DOHH2 (cell line): ENCODE measurements around the gene MEOX2.

Source experiments
- H3F3A ChIP-seq: fragments of 200-600 bp; sonication (generic), shearing (Covaris generic); 2 replicates; pipeline ENCODE4 v1.6.0; 2016; ENCODE audit warnings: antibody characterized with exemption, mild to moderate bottlenecking; ENCODE audit not compliant: control insufficient read depth, insufficient read depth
- H3K27ac ChIP-seq: fragments of 200-600 bp; sonication (generic); 2 replicates; pipeline ENCODE4 v1.5.1; 2014; ENCODE audit warnings: low read depth, mild to moderate bottlenecking, low read length, moderate library complexity
- H3K27me3 ChIP-seq: fragments of 200-600 bp; sonication (generic); 2 replicates; pipeline ENCODE4 v1.6.1; 2014; ENCODE audit warnings: mild to moderate bottlenecking, low read length, mixed read lengths; ENCODE audit not compliant: control insufficient read depth
- H3K36me3 ChIP-seq: fragments of 200-600 bp; sonication (generic); 2 replicates; pipeline ENCODE4 v1.6.1; 2014; ENCODE audit warnings: mild to moderate bottlenecking, low read length, moderate library complexity, mixed read lengths; ENCODE audit not compliant: control insufficient read depth
- H3K4me1 ChIP-seq: fragments of 200-600 bp; sonication (generic); 2 replicates; pipeline ENCODE4 v1.6.1; 2014; ENCODE audit warnings: mild to moderate bottlenecking, low read length, mixed read lengths; ENCODE audit not compliant: control insufficient read depth
- H3K4me2 ChIP-seq: fragments of 200-600 bp; sonication (generic); 2 replicates; pipeline ENCODE4 v1.6.0; 2014; ENCODE audit warnings: mild to moderate bottlenecking, low read length, moderate library complexity
- H3K4me3 ChIP-seq: fragments of 200-600 bp; sonication (generic); 2 replicates; pipeline ENCODE4 v1.5.1; 2014; ENCODE audit warnings: mild to moderate bottlenecking, low read length, mixed read lengths
- H3K79me2 ChIP-seq: fragments of 200-600 bp; sonication (generic); 2 replicates; pipeline ENCODE4 v1.6.1; 2014; ENCODE audit warnings: mild to moderate bottlenecking, low read length, mixed read lengths; ENCODE audit not compliant: control insufficient read depth
- H3K9me2 ChIP-seq: fragments of 200-600 bp; sonication (generic); replicated peaks from 2 replicates; pipeline ENCODE4 v1.6.1; 2014; ENCODE audit warnings: mild to moderate bottlenecking, low read length, mixed read lengths; ENCODE audit not compliant: control insufficient read depth
- H3K9me3 ChIP-seq: fragments of 200-600 bp; sonication (generic); 2 replicates; pipeline ENCODE4 v1.6.1; 2014; ENCODE audit warnings: antibody characterized with exemption, low read length, mixed read lengths; ENCODE audit not compliant: control insufficient read depth, insufficient read depth
- H4K20me1 ChIP-seq: fragments of 200-600 bp; sonication (generic); 2 replicates; pipeline ENCODE4 v1.6.0; 2014; ENCODE audit warnings: low read depth, mild to moderate bottlenecking, antibody characterized with exemption, low read length, moderate library complexity; ENCODE audit not compliant: control insufficient read depth, insufficient read depth
- EZH2phosphoT487 ChIP-seq: fragments of 200-600 bp; sonication (generic); IDR thresholded peaks from 2 replicates; pipeline ENCODE4 v1.6.1; 2017; ENCODE audit warnings: borderline replicate concordance, mild to moderate bottlenecking, antibody characterized with exemption, low read length, moderate library complexity, mixed read lengths
- TF ChIP-seq, protein P1 (sequence below): fragments of 200-600 bp; sonication (generic); IDR thresholded peaks from one replicate; pipeline ENCODE4 v1.5.1; 2014; ENCODE audit warnings: antibody characterized with exemption, mild to moderate bottlenecking, low read depth, low read length; ENCODE audit not compliant: poor library complexity, severe bottlenecking

MEOX2 gene

GRCh38 chr7:15651693-15652092 is 34.8 kb downstream of the MEOX2 start:
- no peak overlapping the region for H3K4me2 ChIP-seq
- H3F3A ChIP-seq, result no peaks in the 10 kb centered on the region
- TF ChIP-seq, protein P1, sequence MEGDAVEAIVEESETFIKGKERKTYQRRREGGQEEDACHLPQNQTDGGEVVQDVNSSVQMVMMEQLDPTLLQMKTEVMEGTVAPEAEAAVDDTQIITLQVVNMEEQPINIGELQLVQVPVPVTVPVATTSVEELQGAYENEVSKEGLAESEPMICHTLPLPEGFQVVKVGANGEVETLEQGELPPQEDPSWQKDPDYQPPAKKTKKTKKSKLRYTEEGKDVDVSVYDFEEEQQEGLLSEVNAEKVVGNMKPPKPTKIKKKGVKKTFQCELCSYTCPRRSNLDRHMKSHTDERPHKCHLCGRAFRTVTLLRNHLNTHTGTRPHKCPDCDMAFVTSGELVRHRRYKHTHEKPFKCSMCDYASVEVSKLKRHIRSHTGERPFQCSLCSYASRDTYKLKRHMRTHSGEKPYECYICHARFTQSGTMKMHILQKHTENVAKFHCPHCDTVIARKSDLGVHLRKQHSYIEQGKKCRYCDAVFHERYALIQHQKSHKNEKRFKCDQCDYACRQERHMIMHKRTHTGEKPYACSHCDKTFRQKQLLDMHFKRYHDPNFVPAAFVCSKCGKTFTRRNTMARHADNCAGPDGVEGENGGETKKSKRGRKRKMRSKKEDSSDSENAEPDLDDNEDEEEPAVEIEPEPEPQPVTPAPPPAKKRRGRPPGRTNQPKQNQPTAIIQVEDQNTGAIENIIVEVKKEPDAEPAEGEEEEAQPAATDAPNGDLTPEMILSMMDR, result no peak
- TF ChIP-seq EZH2phosphoT487, result no peak
- no peaks in the 10 kb centered on the region for H3K79me2 ChIP-seq
- H3K4me1 ChIP-seq, result no peaks in the 10 kb centered on the region
- no peaks in the 10 kb centered on the region for H3K9me3 ChIP-seq
- H3K36me3 ChIP-seq, result no peaks in the 10 kb centered on the region
- H3K27me3 ChIP-seq, result no peaks in the 10 kb centered on the region
- no peaks in the 10 kb centered on the region for H4K20me1 ChIP-seq
- no peak overlapping the region for H3K27ac ChIP-seq
- no peak overlapping the region for H3K4me3 ChIP-seq
- H3K9me2 ChIP-seq, result no peaks in the 10 kb centered on the region

DNA sequence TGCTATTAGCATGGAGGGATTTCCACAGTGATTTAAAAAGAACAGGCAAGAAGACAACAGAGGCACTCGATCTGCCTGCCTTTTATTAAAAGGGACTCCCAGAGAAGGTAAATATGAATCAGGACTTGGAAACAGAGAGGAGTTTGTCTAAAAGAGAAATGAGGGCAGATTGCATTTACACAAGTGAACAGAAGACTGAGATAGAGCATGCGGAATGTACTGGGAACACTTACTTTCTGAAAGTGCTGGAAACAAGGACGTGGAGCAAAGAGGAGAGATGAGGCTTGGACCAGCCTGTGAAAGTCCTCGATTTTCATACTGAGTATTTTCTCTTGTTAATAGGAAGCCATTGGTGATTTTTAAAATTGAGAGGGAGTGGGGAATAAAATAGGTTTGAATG is 35.7 kb downstream of the MEOX2 start:
- TF ChIP-seq EZH2phosphoT487, result no peak
- TF ChIP-seq, protein P1, result no peak
- no peaks in the 10 kb centered on the region for H3K9me2 ChIP-seq
- no peaks in the 10 kb centered on the region for H3K4me1 ChIP-seq
- no peak overlapping the region for H3K4me3 ChIP-seq
- no peaks in the 10 kb centered on the region for H3K27me3 ChIP-seq
- no peaks in the 10 kb centered on the region for H3K9me3 ChIP-seq
- H3K4me2 ChIP-seq, result no peak overlapping the region
- H3K36me3 ChIP-seq, result no peaks in the 10 kb centered on the region
- H3K79me2 ChIP-seq, result no peaks in the 10 kb centered on the region
- H3K27ac ChIP-seq, result no peak overlapping the region
- no peaks in the 10 kb centered on the region for H3F3A ChIP-seq
- H4K20me1 ChIP-seq, result no peaks in the 10 kb centered on the region

- H3K36me3 ChIP-seq, result no peaks in the 10 kb centered on the region
- H3K9me3 ChIP-seq, result peaks cover 4% of the 10 kb centered on the region; the same call in 1 of the 2 replicates
- no peaks in the 10 kb centered on the region for H3K27me3 ChIP-seq
- H3K27ac ChIP-seq, result no peak overlapping the region
- no peaks in the 10 kb centered on the region for H4K20me1 ChIP-seq
- TF ChIP-seq, protein P1, result no peak
- TF ChIP-seq EZH2phosphoT487, result no peak
- H3K4me3 ChIP-seq, result no peak overlapping the region
- no peaks in the 10 kb centered on the region for H3K79me2 ChIP-seq
- no peaks in the 10 kb centered on the region for H3K9me2 ChIP-seq
- no peak overlapping the region for H3K4me2 ChIP-seq
- no peaks in the 10 kb centered on the region for H3K4me1 ChIP-seq
- no peaks in the 10 kb centered on the region for H3F3A ChIP-seq
Measured at GRCh38 chr7:15648461-15648961, 38.0 kb downstream of the MEOX2 start.

DNA sequence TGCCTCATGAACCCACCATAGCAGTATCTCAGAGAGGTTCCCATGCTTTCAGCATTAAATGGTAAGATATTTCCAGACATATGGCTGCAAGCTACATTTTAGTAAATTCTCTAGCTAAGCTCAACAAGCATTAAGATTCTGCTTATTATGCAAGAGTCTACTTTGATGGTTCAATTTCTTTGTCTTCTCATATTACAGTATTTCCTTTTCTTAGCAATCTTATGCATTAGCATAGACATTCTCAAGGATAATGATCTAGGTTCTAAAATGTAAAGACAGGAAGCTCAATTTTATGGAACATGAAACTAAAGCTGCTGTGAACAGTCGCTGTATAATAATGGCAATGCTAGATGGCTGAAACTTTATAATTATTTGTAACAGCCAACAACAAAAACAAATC is 39.2 kb downstream of the MEOX2 start:
- Histone ChIP-seq H3K4me1 (no peaks in the 10 kb centered on the region), H3K27me3 (no peaks in the 10 kb centered on the region), H4K20me1 (no peaks in the 10 kb centered on the region), H3K4me3 (no peak overlapping the region), H3K9me2 (no peaks in the 10 kb centered on the region), H3K4me2 (no peak overlapping the region), H3K27ac (no peak overlapping the region), H3K79me2 (no peaks in the 10 kb centered on the region), H3K36me3 (no peaks in the 10 kb centered on the region), H3F3A (no peaks in the 10 kb centered on the region), H3K9me3 (peaks cover 6% of the 10 kb centered on the region; the same call in 1 of the 2 replicates)
- TF ChIP-seq EZH2phosphoT487, result no peak
- TF ChIP-seq, protein P1, result no peak
